Kidney (tissue), 14 donors: ENCODE data around the gene TMEM33. TPM values are rescaled to one million over a fixed set of nuclear protein-coding genes. Genes with fewer than 3 reads are reported as not detected.

ENCODE experiments used
- DNase-seq, 5 donors: peaks; one replicate each; pipeline ENCODE4 v3.0.0-alpha.2; 2013 to 2020
- FAIRE-seq: peaks from 2 replicates; lab custom pipeline; 2012; peaks lifted over from hg19 to GRCh38; lab: Jason Lieb, UNC
- H3K27ac ChIP-seq, 2 donors: one replicate each; pipeline ENCODE4 v1.7.0; 2013; ENCODE audit warnings: low read depth in 2 of 2, low read length in 2 of 2, inconsistent platforms in 1 of 2
- H3K27me3 ChIP-seq: one replicate; pipeline ENCODE4 v1.7.1; 2013; ENCODE audit warnings: low read length, inconsistent platforms; ENCODE audit not compliant: control insufficient read depth, insufficient read depth
- H3K36me3 ChIP-seq, 3 donors: one replicate each; pipeline versions ENCODE4 v1.7.0 to v1.7.1; 2013; ENCODE audit warnings: low read length in 3 of 3, control low read depth in 1 of 3, inconsistent platforms in 1 of 3; ENCODE audit not compliant: insufficient read depth in 3 of 3, control insufficient read depth in 2 of 3
- H3K4me1 ChIP-seq, 3 donors: one replicate each; pipeline versions ENCODE4 v1.7.0 to v1.7.1; 2013; ENCODE audit warnings: low read length in 3 of 3, inconsistent platforms in 1 of 3, low read depth in 1 of 3; ENCODE audit not compliant: control insufficient read depth in 2 of 3, insufficient read depth in 2 of 3
- H3K4me3 ChIP-seq, 3 donors: one replicate each; pipeline versions ENCODE4 v1.7.0 to v1.8.1; 2013; ENCODE audit warnings: low read length in 3 of 3, control low read depth in 1 of 3, inconsistent platforms in 1 of 3
- H3K9ac ChIP-seq, 3 donors: one replicate each; pipeline versions ENCODE4 v1.7.0 to v1.7.1; 2013; ENCODE audit warnings: low read length in 3 of 3, control low read depth in 1 of 3, inconsistent platforms in 1 of 3
- H3K9me3 ChIP-seq, 3 donors: one replicate each; pipeline versions ENCODE4 v1.7.0 to v1.7.1; 2013; ENCODE audit warnings: low read length in 3 of 3, control low read depth in 1 of 3, inconsistent platforms in 1 of 3; ENCODE audit not compliant: control insufficient read depth in 2 of 3, insufficient read depth in 1 of 3
- intact Hi-C: fragments of 100-400 bp; cut with DNase I; formaldehyde crosslinking; loops from one replicate; pipeline ENCODE4 v1.11.1; 2022
- polyA plus RNA-seq: library from polyadenylated mRNA; stranded (reverse); fragments of 350-450 nt; fragmentation: Illumina TruSeq; extraction: RNeasy Lipid Tissue Mini Kit (QIAGEN cat#74804); gene quantifications from one replicate; pipeline ENCODE4 v1.2.3, GENCODE V29; 2014; ENCODE audit warnings: low read depth, low replicate concordance; ENCODE audit not compliant: insufficient read depth
- total RNA-seq: library from RNA; stranded (reverse); fragmentation: NEBNext Ultra II Directional; extraction: Animal tissue kit (Norgen Biotek cat#: 25700); gene quantifications from one replicate; pipeline ENCODE4 v1.2.1, GENCODE V29; 2021
- TF ChIP-seq, protein P1 (sequence below): IDR thresholded peaks from 3 replicates; pipeline ENCODE4 v1.5.1; 2012; ENCODE audit warnings: mild to moderate bottlenecking, moderate library complexity, borderline replicate concordance; ENCODE audit not compliant: insufficient read depth; ENCODE audit errors: extremely low read depth
- donor health status: control.
- donor health status: control.
- donor health status: control.
- donor health status: control.
- donor health status: control.
- donor health status: DM: yes; HTN: yes; CAD: no.
- donor health status: Normal renal cell carcinoma (clear cell type).

The TMEM33 gene
- total and polyA plus RNA-seq, 2 donors from 2014 or later, result 20.3 to 63.8 TPM

GRCh38 chr4:41982716-41983115 is 47.5 kb downstream of the TMEM33 start:
- Histone ChIP-seq H3K9me3 (no peaks in the 10 kb centered on the region), H3K4me3 (no peak overlapping the region), H3K27ac (no peak overlapping the region), H3K36me3 (no peaks in the 10 kb centered on the region), H3K4me1 (peaks cover 0 to 6% (median 5%) of the 10 kb centered on the region in 3 donors), H3K27me3 (no peaks in the 10 kb centered on the region), H3K9ac (no peak overlapping the region)
- DNase-seq (no peak), FAIRE-seq (no peak)
- TF ChIP-seq, protein P1, sequence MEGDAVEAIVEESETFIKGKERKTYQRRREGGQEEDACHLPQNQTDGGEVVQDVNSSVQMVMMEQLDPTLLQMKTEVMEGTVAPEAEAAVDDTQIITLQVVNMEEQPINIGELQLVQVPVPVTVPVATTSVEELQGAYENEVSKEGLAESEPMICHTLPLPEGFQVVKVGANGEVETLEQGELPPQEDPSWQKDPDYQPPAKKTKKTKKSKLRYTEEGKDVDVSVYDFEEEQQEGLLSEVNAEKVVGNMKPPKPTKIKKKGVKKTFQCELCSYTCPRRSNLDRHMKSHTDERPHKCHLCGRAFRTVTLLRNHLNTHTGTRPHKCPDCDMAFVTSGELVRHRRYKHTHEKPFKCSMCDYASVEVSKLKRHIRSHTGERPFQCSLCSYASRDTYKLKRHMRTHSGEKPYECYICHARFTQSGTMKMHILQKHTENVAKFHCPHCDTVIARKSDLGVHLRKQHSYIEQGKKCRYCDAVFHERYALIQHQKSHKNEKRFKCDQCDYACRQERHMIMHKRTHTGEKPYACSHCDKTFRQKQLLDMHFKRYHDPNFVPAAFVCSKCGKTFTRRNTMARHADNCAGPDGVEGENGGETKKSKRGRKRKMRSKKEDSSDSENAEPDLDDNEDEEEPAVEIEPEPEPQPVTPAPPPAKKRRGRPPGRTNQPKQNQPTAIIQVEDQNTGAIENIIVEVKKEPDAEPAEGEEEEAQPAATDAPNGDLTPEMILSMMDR, result no peak
- intact Hi-C loops, result no loop called here

GRCh38 chr4:41985151-41985550 is 49.9 kb downstream of the TMEM33 start:
- no peak overlapping the region for H3K9ac ChIP-seq
- no peak overlapping the region for H3K4me3 ChIP-seq
- H3K9me3 ChIP-seq, result no peaks in the 10 kb centered on the region
- H3K27me3 ChIP-seq, result no peaks in the 10 kb centered on the region
- TF ChIP-seq, protein P1, result no peak
- peaks cover 0 to 13% (median 2%) of the 10 kb centered on the region in 3 donors for H3K4me1 ChIP-seq
- DNase-seq, result no peak
- no peak overlapping the region for H3K27ac ChIP-seq
- no peak for FAIRE-seq
- no peaks in the 10 kb centered on the region for H3K36me3 ChIP-seq
- intact Hi-C loops, result no loop called here

GRCh38 chr4:41989994-41990364 is 54.8 kb downstream of the TMEM33 start:
- TF ChIP-seq, protein P1, result no peak
- no peaks in the 10 kb centered on the region for H3K9me3 ChIP-seq
- H3K4me3 ChIP-seq, result peak overlapping the region; percentile 86 to 95 (median 94)
- DNase-seq, result no peak
- no peaks in the 10 kb centered on the region for H3K27me3 ChIP-seq
- intact Hi-C loops, result no loop called here
- H3K9ac ChIP-seq, result peak overlapping the region; percentile 53 to 99 (median 75)
- peak overlapping the region; percentile 6 to 73 for H3K27ac ChIP-seq
- no peaks in the 10 kb centered on the region for H3K36me3 ChIP-seq
- peaks cover 3 to 21% (median 8%) of the 10 kb centered on the region in 3 donors for H3K4me1 ChIP-seq
- FAIRE-seq, result no peak
